Dedifferentiated amniotic fluid mesenchymal stem cell (primary cell): ENCODE measurements around the gene INSR.
"Not testable (repeated sequence)": the region's sequence is repeated elsewhere in the genome, so short reads cannot be mapped to it uniquely, and the experiment has no call there.

Experiments used
- DNase-seq: peaks from one replicate; pipeline ENCODE4 v3.0.0-alpha.2; 2016; ENCODE audit errors: extremely low spot score

Gene INSR

DNA sequence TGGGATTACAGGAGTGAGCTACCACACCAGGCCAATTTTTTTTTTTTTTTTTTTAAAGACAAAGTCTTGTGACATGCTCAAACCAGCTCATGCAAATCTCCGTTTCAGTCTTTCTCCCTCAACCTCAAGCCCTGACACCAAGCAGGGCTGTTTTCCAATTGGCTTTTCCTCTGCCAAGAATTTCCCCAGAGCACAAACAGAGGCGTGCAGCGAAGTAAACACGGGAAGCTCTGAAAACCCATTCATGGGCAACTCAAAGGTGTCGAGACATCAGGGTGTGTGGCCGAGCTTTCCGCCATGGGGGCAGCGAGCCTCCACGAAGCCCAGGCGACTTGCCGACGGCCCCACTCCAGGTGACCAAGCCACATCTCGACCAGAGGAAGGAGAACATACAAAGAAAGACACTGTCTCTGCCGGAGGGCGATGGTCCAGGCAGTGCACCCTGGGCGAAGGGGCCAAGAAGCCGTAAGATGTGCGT is 70.0 kb downstream of the INSR start:
- no peak for DNase-seq

- DNase-seq, result no peak
Observed at GRCh38 chr19:7223429-7223828, 70.8 kb downstream of the INSR start.

DNA sequence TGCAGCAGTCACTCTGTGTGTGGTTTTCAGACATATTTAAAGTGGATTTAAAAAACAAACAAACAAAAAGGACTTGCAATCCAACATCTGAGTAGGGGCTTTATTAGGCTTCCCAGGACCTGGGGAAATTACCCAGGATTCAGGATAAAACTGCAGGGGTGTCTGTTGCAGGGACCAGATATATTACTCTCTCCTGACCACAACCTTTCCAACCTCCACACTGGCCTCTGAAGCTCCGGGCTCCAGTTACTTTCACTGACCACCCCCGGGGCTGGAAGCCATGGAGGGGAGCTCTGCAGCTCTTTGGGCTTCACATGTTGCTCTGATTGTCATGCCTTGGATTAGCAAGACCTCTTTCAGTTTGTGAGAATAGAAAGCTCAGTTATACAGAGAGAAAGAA is 75.2 kb downstream of the INSR start:
- DNase-seq, result no peak

DNA sequence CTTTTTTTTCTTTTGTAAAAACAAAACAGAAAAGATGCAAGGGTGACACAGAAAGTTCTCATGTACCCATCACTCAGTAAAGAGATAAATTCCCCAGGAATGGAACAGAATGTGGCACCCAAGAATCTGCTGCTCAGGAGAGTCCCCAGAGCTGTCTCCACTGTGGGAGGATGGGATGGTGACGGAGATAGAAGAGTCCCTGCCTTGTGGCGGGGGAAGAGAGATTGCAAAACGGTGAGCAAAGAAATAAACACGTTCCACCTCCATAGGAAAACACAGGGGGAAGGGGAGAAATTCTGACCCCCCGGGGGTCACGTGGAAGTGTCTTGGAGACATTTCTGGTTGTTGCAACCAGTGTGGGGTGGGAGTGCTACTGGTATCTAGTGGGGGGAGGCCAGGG is 76.4 kb downstream of the INSR start:
- no peak for DNase-seq

DNA sequence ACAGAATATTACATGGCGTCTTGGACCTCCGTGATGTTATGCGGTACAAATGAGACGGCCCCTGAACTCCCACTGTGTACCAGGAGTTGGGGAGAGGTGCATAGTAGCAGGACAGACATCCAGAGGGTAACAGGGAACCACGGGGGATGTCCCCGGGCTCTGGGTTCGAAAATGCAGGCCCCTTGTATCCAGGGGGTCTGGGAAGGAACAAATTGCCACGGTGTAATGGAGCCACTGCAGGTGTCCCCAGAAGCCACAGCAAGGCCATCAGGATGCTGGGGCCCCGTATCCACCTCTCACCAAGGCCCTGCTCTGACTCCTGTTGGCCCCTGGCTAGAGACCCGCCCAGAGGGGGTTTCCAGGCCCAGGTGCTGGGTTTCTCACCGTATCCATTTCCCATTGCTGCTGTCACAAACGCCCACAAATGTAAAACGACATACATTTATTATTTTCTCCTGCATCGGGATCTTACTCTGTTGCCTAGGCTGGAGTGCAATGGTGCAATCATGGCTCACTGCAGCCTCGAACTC is 77.8 kb downstream of the INSR start:
- DNase-seq, result no peak

GRCh38 chr19:7215176-7215575 is 79.0 kb downstream of the INSR start:
- DNase-seq, result peak; percentile 10

GRCh38 chr19:7214324-7215089 is 79.7 kb downstream of the INSR start:
- peak; percentile 13 for DNase-seq

DNA sequence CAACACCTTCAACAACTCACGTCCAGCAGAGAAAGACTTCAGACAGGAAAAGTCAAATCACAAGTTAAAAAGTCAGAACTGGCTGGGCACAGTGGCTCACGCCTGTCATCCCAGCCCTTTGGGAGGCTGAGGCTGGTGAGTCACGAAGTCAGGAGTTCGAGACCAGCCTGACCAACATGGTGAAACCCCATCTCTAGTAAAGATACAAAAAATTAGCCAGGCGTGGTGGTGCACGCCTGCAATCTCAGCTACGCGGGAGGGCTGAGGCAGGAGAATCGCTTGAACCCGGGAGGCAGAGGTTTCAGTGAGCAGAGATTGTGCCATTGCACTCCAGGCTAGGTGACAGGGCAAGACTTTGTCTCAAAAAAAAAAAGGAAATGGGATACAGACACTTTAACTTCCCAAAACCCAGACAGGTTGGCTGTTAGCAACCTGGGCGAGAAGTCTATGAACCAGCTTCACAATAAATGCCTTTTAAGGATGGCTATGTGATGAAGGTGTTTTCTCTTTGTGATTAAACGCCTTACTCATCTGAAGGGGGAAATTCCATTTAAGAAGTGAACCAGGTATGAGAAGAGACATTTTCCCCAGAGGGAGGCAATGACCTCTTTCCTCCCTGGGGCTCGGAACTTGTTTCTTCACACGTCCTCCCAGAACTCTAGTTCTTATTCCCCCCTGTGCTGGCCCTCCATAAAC is 80.4 kb downstream of the INSR start:
- DNase-seq, result peak; percentile 6

- DNase-seq, result peak; percentile 7
Observed at GRCh38 chr19:7211191-7211951, 82.8 kb downstream of the INSR start.

DNA sequence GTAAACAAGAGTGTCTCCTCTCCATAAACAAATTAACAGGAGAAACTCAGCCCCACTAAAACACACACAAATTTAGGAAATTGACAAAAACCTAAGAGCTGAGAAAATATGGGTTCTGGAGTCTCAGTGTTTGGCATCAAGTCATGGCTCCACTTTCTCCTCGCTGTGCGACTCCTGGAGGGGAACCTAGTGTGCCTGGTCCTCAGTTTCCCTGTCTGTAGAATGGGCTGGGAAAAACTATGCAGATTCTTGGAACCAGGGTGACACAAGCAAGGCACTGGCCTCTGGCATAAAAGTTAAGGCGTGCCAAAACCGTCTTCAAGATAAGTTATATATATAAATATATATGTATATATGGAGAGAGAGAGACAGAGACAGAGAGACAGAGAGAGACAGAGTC is 83.9 kb downstream of the INSR start:
- peak; percentile 9 for DNase-seq

GRCh38 chr19:7209597-7210325 is 84.5 kb downstream of the INSR start:
- DNase-seq, result peak; percentile 10

DNA sequence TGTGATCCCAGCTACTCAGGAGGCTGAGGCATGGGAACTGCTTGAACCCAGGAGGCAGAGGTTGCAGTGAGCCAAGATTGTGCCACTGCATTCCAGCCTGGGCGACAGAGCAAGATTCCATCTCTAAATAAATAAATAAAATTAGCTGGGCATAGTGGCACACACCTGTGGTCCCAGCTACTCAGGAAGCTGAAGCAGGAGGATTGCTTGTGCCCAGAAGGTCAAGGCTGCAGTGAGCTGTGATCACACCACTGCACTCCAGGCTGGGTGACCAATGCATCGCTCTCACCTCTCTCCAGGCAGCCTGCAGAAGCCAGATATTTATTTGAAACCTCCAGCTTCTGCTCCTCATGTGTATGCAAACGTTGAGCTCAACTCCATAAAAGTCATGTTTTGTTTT is 85.2 kb downstream of the INSR start:
- DNase-seq, result not testable (repeated sequence)

DNA sequence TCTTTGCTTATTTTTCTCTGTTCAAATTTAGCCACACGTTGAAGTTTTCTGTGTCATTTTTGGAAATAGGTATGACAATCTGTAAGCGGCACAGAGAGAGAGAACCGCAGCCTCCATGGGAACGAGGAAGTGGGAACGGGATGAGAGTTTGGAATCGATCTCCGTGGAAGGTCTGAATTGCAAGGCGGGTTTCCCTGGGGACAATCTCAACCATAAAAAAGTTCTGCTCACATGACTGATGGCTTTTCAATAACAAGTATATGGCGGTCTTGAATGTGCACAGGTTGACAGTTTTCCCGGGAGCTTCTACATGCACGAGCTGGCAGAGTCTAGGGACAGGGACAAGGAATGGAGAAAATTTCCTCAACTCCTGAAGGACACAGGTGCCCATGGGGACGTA is 90.9 kb downstream of the INSR start:
- DNase-seq, result no peak

DNA sequence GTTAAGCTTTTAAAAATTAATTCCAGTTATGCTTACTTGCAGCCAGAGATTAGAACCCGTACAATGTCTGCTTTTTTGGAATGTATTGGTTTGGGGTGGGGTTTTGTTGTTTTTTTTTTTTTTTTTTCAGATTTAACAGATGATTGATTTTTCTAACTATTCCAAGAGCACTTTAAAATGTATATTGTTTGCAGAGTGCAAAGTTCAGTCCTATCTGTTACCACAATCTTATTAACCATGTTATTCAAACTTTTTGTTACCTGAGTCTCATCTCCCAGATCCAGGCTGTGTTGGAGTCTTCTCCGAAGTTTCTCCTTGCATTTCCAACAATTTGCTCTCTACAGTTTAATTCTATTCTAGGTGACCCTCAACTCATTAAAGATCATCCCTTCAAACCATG is 91.3 kb downstream of the INSR start:
- no peak for DNase-seq

DNA sequence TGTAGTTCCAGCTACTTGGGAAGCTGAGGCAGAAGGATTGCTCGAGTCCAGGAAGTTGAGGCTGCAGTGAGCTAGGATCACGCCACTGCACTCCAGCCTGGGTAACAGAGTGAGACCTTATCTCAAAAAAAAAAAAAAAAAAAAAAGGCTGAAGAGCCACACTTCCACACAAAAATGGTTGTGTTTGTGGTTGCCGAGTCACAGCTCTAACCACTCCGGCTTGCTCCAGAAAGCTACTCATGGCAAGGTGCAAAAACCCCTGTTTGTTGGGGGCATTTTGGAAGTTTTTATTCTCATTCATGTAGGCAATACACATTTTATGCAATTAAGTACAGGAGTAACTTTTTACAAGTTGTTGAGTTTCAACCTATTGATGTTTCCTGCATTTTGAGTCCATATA is 93.5 kb downstream of the INSR start:
- no peak for DNase-seq

DNA sequence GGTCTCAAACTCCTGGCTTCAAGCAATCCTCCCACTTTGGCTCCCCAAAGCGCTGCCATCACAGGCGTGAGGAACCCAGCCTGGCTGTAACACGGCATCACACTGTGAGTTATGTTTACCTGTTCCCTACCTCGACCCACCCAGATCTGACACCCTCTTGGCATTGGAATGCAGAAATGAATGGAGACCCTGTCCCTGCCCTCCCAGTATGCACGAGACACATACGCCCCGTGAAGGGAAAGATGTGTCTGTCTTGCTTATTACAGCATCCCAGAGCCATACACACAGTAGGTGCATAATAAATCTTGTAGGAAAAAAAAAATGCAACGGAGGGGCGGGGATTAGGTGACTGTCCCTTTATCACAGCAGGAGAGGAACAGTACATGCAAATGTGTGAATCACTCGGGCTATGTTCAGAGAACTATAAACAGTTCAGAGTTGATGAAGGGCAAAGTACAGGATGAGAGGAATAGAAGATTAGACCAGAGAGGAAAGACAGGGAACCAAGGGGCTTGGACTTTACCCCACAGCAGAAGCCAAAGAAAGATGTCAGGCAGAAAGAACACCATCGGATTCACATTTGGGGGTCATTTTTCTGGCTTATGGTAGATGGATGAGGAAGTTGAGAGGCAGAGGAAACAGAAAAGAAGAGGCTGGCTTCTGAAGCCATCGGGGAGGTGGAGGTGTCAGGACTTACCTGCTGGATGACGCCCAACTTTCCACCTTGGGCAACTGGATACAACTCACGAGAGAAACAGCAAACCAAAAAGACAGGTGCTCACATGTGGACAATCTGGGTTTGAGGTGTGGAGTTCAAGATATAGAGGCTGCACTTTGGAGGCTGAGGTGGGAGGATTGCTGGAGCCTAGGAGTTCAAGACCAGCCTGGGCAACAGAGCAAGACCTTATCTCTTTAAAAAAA is 94.3 kb downstream of the INSR start:
- no peak for DNase-seq

GRCh38 chr19:7197760-7198696 is 96.2 kb downstream of the INSR start:
- DNase-seq, result peak; percentile 90

- DNase-seq, result peak; percentile 95
Observed at GRCh38 chr19:7197119-7197759, 97.0 kb downstream of the INSR start.

- no peak for DNase-seq
Observed at GRCh38 chr19:7196763-7197118, 97.5 kb downstream of the INSR start.
